ENCODE measurements around the gene CFAP161.

Gene CFAP161

DNA sequence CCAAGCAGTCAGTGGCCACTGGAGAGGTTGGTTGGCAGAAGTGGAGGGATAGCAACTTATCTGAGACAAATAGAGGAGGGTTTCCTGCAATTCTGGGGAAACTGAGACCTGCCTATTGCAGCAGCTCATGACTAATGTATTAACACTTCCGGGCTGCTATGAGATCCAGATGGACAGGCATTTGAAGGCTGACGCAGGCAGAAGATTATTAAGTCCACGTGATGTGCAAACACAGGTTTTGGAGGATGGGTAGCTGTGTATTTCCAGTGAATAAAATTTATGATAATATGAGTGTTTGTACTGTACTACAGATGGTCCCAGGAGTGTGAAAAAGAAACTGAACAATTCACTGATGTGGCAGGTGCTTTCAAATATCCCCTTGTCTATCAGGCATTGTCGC, 28.5 kb upstream of the CFAP161 start:
- H3K4me3 ChIP-seq (ENCODE audit: low read depth in 1 of 5, low read length in 5 of 5), result no peak overlapping the region
- peaks cover 0 to 8% (median 7%) of the 10 kb centered on the region in 5 donors for H3K4me1 ChIP-seq (ENCODE audit: control insufficient read depth in 5 of 5, insufficient read depth in 5 of 5, low read length in 5 of 5)
- no peaks in the 10 kb centered on the region for H3K27me3 ChIP-seq (ENCODE audit: control insufficient read depth in 5 of 5, insufficient read depth in 4 of 5, low read length in 5 of 5)
- no peaks in the 10 kb centered on the region for H3K36me3 ChIP-seq (ENCODE audit: control insufficient read depth in 5 of 5, insufficient read depth in 5 of 5, low read length in 5 of 5)
- H3K27ac ChIP-seq (ENCODE audit: low read depth, low read length), result no peak overlapping the region
- H3K9me3 ChIP-seq (ENCODE audit: control insufficient read depth in 5 of 5, low read length in 5 of 5), result no peaks in the 10 kb centered on the region
- H3K9ac ChIP-seq (ENCODE audit: low read length in 5 of 5), result no peak overlapping the region

- peaks cover 0 to 8% (median 7%) of the 10 kb centered on the region in 5 donors for H3K4me1 ChIP-seq (ENCODE audit: control insufficient read depth in 5 of 5, insufficient read depth in 5 of 5, low read length in 5 of 5)
- H3K9me3 ChIP-seq (ENCODE audit: control insufficient read depth in 5 of 5, low read length in 5 of 5), result no peaks in the 10 kb centered on the region
- no peak overlapping the region for H3K9ac ChIP-seq (ENCODE audit: low read length in 5 of 5)
These were observed 27.5 kb upstream of the CFAP161 start for GRCh38 chr15:81106560-81106959.

GRCh38 chr15:81107889-81108288, 26.2 kb upstream of the CFAP161 start:
- H3K27ac ChIP-seq (ENCODE audit: low read depth, low read length), result no peak overlapping the region
- H3K4me1 ChIP-seq (ENCODE audit: control insufficient read depth in 5 of 5, insufficient read depth in 5 of 5, low read length in 5 of 5), result no peaks in the 10 kb centered on the region
- no peak overlapping the region for H3K4me3 ChIP-seq (ENCODE audit: low read depth in 1 of 5, low read length in 5 of 5)
- H3K27me3 ChIP-seq (ENCODE audit: control insufficient read depth in 5 of 5, insufficient read depth in 4 of 5, low read length in 5 of 5), result no peaks in the 10 kb centered on the region
- H3K9ac ChIP-seq (ENCODE audit: low read length in 5 of 5), result no peak overlapping the region
- H3K9me3 ChIP-seq (ENCODE audit: control insufficient read depth in 5 of 5, low read length in 5 of 5), result no peaks in the 10 kb centered on the region
- H3K36me3 ChIP-seq (ENCODE audit: control insufficient read depth in 5 of 5, insufficient read depth in 5 of 5, low read length in 5 of 5), result no peaks in the 10 kb centered on the region

More at GRCh38 chr15:81106560-81106959, 27.5 kb upstream of the CFAP161 start:
- Histone ChIP-seq H3K27ac (ENCODE audit: low read depth, low read length) (no peak overlapping the region), H3K4me3 (ENCODE audit: low read depth in 1 of 5, low read length in 5 of 5) (no peak overlapping the region), H3K36me3 (ENCODE audit: control insufficient read depth in 5 of 5, insufficient read depth in 5 of 5, low read length in 5 of 5) (no peaks in the 10 kb centered on the region), H3K27me3 (ENCODE audit: control insufficient read depth in 5 of 5, insufficient read depth in 4 of 5, low read length in 5 of 5) (no peaks in the 10 kb centered on the region)

DNA sequence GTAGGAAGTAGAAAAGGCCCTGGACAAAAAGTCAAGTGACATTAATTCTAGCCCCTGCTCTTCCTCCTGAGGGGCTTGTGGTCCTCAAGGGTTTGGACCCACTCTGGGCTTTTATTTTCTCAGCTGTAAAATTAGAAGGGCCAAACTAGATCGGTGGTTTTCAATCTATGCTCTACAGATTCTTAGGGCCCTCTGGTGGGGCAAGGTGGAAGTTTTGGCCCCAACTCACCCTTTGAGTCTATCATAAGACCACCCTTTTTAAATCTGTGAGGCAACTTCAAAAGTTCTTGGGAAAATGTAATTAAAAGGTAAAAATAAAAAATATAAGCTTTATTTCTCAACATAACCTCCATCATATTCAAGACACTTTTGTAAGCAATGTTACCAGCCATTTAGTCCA, 25.6 kb upstream of the CFAP161 start:
- Histone ChIP-seq H3K4me3 (ENCODE audit: low read depth in 1 of 5, low read length in 5 of 5) (no peak overlapping the region), H3K36me3 (ENCODE audit: control insufficient read depth in 5 of 5, insufficient read depth in 5 of 5, low read length in 5 of 5) (no peaks in the 10 kb centered on the region), H3K27ac (ENCODE audit: low read depth, low read length) (no peak overlapping the region), H3K27me3 (ENCODE audit: control insufficient read depth in 5 of 5, insufficient read depth in 4 of 5, low read length in 5 of 5) (no peaks in the 10 kb centered on the region), H3K4me1 (ENCODE audit: control insufficient read depth in 5 of 5, insufficient read depth in 5 of 5, low read length in 5 of 5) (no peaks in the 10 kb centered on the region), H3K9ac (ENCODE audit: low read length in 5 of 5) (no peak overlapping the region), H3K9me3 (ENCODE audit: control insufficient read depth in 5 of 5, low read length in 5 of 5) (no peaks in the 10 kb centered on the region)

DNA sequence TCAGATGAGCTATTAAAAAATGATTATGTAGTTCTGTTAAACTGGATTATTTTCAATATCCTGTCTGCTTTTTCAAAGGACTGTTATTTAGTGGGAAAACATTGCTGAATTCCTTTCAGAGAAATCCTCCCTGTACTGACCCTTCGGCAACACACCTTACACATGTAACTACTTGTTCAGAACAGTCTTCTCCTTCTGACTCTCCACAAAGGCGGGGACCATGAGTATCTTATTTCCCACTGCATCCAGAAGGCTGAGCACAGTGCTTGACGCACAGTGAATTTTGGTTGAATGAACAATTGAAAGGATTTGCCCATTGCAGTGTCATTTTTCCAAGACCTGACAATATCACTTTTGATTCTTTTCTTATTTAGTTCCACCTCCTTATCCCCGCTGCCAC, 23.1 kb upstream of the CFAP161 start:
- H3K36me3 ChIP-seq (ENCODE audit: control insufficient read depth in 5 of 5, insufficient read depth in 5 of 5, low read length in 5 of 5), result no peaks in the 10 kb centered on the region
- H3K9me3 ChIP-seq (ENCODE audit: control insufficient read depth in 5 of 5, low read length in 5 of 5), result no peaks in the 10 kb centered on the region
- H3K4me1 ChIP-seq (ENCODE audit: control insufficient read depth in 5 of 5, insufficient read depth in 5 of 5, low read length in 5 of 5), result no peaks in the 10 kb centered on the region
- no peaks in the 10 kb centered on the region for H3K27me3 ChIP-seq (ENCODE audit: control insufficient read depth in 5 of 5, insufficient read depth in 4 of 5, low read length in 5 of 5)
- H3K4me3 ChIP-seq (ENCODE audit: low read depth in 1 of 5, low read length in 5 of 5), result no peak overlapping the region
- no peak overlapping the region for H3K9ac ChIP-seq (ENCODE audit: low read length in 5 of 5)
- no peak overlapping the region for H3K27ac ChIP-seq (ENCODE audit: low read depth, low read length)

- Histone ChIP-seq H3K4me1 (ENCODE audit: control insufficient read depth in 5 of 5, insufficient read depth in 5 of 5, low read length in 5 of 5) (no peaks in the 10 kb centered on the region), H3K4me3 (ENCODE audit: low read depth in 1 of 5, low read length in 5 of 5) (no peak overlapping the region), H3K27ac (ENCODE audit: low read depth, low read length) (no peak overlapping the region), H3K36me3 (ENCODE audit: control insufficient read depth in 5 of 5, insufficient read depth in 5 of 5, low read length in 5 of 5) (no peaks in the 10 kb centered on the region), H3K9me3 (ENCODE audit: control insufficient read depth in 5 of 5, low read length in 5 of 5) (no peaks in the 10 kb centered on the region), H3K27me3 (ENCODE audit: control insufficient read depth in 5 of 5, insufficient read depth in 4 of 5, low read length in 5 of 5) (no peaks in the 10 kb centered on the region), H3K9ac (ENCODE audit: low read length in 5 of 5) (no peak overlapping the region)
These were observed 22.3 kb upstream of the CFAP161 start for GRCh38 chr15:81111510-81112470.

DNA sequence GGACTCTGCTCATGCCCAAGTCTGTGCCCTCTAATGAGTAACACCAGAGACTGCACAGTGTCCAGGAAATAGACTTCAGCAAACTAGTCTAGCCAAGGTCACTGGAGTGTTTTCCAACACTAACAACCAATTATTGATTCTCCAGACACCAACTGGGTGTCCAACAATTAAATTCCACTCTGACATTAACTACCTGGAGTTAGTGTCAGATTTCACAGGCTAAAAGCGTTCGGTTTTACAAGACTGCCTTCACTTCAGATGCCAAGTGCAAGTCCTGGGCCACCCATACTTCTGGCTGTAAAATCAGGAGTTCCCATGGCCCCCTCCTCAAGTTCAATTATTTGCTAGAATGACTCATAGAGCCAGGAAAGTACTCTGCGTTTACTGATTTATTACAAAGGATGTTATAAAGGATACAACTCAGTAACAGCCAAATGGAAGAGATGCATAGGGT, 20.8 kb upstream of the CFAP161 start:
- H3K4me3 ChIP-seq (ENCODE audit: low read depth in 1 of 5, low read length in 5 of 5), result no peak overlapping the region
- peaks cover 0 to under 1% (median 0%) of the 10 kb centered on the region in 5 donors for H3K4me1 ChIP-seq (ENCODE audit: control insufficient read depth in 5 of 5, insufficient read depth in 5 of 5, low read length in 5 of 5)
- H3K27me3 ChIP-seq (ENCODE audit: control insufficient read depth in 5 of 5, insufficient read depth in 4 of 5, low read length in 5 of 5), result peaks cover 0 to 8% (median 0%) of the 10 kb centered on the region in 5 donors
- no peak overlapping the region for H3K9ac ChIP-seq (ENCODE audit: low read length in 5 of 5)
- H3K9me3 ChIP-seq (ENCODE audit: control insufficient read depth in 5 of 5, low read length in 5 of 5), result no peaks in the 10 kb centered on the region
- H3K27ac ChIP-seq (ENCODE audit: low read depth, low read length), result no peak overlapping the region
- H3K36me3 ChIP-seq (ENCODE audit: control insufficient read depth in 5 of 5, insufficient read depth in 5 of 5, low read length in 5 of 5), result no peaks in the 10 kb centered on the region

GRCh38 chr15:81113861-81114291, 20.2 kb upstream of the CFAP161 start:
- peaks cover 0 to 3% (median 0%) of the 10 kb centered on the region in 5 donors for H3K4me1 ChIP-seq (ENCODE audit: control insufficient read depth in 5 of 5, insufficient read depth in 5 of 5, low read length in 5 of 5)
- no peaks in the 10 kb centered on the region for H3K36me3 ChIP-seq (ENCODE audit: control insufficient read depth in 5 of 5, insufficient read depth in 5 of 5, low read length in 5 of 5)
- no peaks in the 10 kb centered on the region for H3K9me3 ChIP-seq (ENCODE audit: control insufficient read depth in 5 of 5, low read length in 5 of 5)
- no peak overlapping the region for H3K4me3 ChIP-seq (ENCODE audit: low read depth in 1 of 5, low read length in 5 of 5)
- H3K27me3 ChIP-seq (ENCODE audit: control insufficient read depth in 5 of 5, insufficient read depth in 4 of 5, low read length in 5 of 5), result peaks cover 0 to 9% (median 0%) of the 10 kb centered on the region in 5 donors
- H3K9ac ChIP-seq (ENCODE audit: low read length in 5 of 5), result no peak overlapping the region
- no peak overlapping the region for H3K27ac ChIP-seq (ENCODE audit: low read depth, low read length)

DNA sequence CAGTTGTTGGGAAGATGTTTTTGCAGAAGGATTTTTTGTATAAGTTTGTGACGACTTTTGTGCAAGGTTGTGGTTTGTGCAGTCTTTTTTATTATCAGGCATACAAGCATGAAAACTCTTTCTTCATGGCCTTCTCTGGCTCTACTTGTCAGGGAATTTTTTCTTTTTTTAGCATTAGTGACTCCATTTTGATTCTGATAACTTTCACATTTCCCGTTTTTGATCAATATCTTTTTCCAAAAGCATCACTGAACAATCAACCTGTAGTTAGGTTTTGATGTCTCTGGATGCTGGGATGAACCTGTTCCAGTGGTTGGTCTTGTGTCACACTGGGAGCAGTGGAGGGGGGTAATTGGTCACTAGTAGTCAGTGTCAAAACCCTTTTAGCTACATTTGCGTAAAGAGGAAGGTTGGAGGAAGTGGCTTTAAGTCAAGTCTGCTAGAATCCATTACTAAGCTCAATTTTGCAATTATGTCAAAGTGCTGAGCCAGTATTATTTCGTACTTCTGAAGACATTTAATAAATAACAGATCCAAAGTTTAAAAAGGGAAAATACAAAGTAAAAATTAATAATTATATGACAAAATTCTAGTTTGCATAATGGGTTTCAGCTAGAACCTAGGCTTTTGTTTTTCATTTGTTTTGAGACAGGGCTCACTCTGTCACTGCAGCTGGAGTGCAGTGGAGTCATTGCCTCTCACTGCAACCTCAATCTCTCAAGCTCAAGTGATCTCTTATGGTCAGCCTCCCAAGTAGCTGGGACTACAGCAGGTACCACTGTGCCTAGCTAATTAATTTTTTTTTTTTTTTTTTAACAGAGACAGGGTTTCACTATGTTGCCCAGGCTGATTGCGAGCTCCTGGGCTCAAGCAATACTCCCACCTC, 18.8 kb upstream of the CFAP161 start:
- peaks cover 0 to 9% (median 0%) of the 10 kb centered on the region in 5 donors for H3K27me3 ChIP-seq (ENCODE audit: control insufficient read depth in 5 of 5, insufficient read depth in 4 of 5, low read length in 5 of 5)
- no peak overlapping the region for H3K27ac ChIP-seq (ENCODE audit: low read depth, low read length)
- H3K9me3 ChIP-seq (ENCODE audit: control insufficient read depth in 5 of 5, low read length in 5 of 5), result no peaks in the 10 kb centered on the region
- H3K4me1 ChIP-seq (ENCODE audit: control insufficient read depth in 5 of 5, insufficient read depth in 5 of 5, low read length in 5 of 5), result peaks cover 0 to 3% (median 0%) of the 10 kb centered on the region in 5 donors
- H3K9ac ChIP-seq (ENCODE audit: low read length in 5 of 5), result no peak overlapping the region
- no peaks in the 10 kb centered on the region for H3K36me3 ChIP-seq (ENCODE audit: control insufficient read depth in 5 of 5, insufficient read depth in 5 of 5, low read length in 5 of 5)
- H3K4me3 ChIP-seq (ENCODE audit: low read depth in 1 of 5, low read length in 5 of 5), result no peak overlapping the region
